ENCODE data around the gene CEP41.

The CEP41 gene

DNA sequence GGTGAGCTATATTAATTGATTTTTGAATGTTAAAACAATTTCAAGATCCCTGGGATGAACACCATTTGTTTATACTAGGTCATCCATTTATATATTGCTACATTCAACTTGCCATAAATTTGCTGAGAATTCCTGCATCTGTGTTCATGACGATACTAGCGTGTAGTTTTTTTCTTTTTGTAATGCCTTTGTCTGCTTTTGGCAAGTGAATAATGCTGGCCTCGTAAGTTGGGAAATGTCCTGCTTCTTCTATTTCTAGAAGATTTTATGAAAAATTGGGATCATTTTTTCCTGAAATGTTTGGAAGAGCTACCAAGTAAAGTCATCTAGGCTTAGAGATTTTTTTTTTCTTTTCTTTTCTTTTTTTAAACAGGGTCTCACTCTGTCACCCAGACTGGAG is 38.2 kb upstream of the CEP41 start:
- H3K27ac ChIP-seq (ENCODE audit: low read length) = no peak overlapping the region
- no peak overlapping the region for H3K4me3 ChIP-seq (ENCODE audit: low read length)
- H3K36me3 ChIP-seq (ENCODE audit: insufficient read depth, low read depth, low read length) = no peaks in the 10 kb centered on the region
- no peaks in the 10 kb centered on the region for H3K27me3 ChIP-seq (ENCODE audit: insufficient read depth, low read length)
- H3K4me1 ChIP-seq (ENCODE audit: insufficient read depth, low read length) = peaks cover 4% of the 10 kb centered on the region; the same call in 1 of the 2 replicates
- H3K9ac ChIP-seq (ENCODE audit: low read depth, low read length) = no peak overlapping the region
- peaks cover 10% of the 10 kb centered on the region; the same call in 1 of the 2 replicates for H3K9me3 ChIP-seq (ENCODE audit: insufficient read depth, low read depth, low read length)

GRCh38 chr7:130476297-130477150 is 35.7 kb upstream of the CEP41 start:
- Histone ChIP-seq H3K36me3 (ENCODE audit: insufficient read depth, low read depth, low read length) (no peaks in the 10 kb centered on the region), H3K4me1 (ENCODE audit: insufficient read depth, low read length) (peaks cover 4% of the 10 kb centered on the region; the same call in 1 of the 2 replicates), H3K4me3 (ENCODE audit: low read length) (no peak overlapping the region), H3K27me3 (ENCODE audit: insufficient read depth, low read length) (no peaks in the 10 kb centered on the region), H3K27ac (ENCODE audit: low read length) (no peak overlapping the region), H3K9ac (ENCODE audit: low read depth, low read length) (no peak overlapping the region), H3K9me3 (ENCODE audit: insufficient read depth, low read depth, low read length) (peaks cover 10% of the 10 kb centered on the region; the same call in 1 of the 2 replicates)

GRCh38 chr7:130475776-130476175 is 35.0 kb upstream of the CEP41 start:
- Histone ChIP-seq H3K27me3 (ENCODE audit: insufficient read depth, low read length) (no peaks in the 10 kb centered on the region), H3K9ac (ENCODE audit: low read depth, low read length) (no peak overlapping the region), H3K4me1 (ENCODE audit: insufficient read depth, low read length) (peaks cover 4% of the 10 kb centered on the region; the same call in 1 of the 2 replicates), H3K4me3 (ENCODE audit: low read length) (no peak overlapping the region), H3K9me3 (ENCODE audit: insufficient read depth, low read depth, low read length) (peaks cover 10% of the 10 kb centered on the region; the same call in 1 of the 2 replicates), H3K27ac (ENCODE audit: low read length) (no peak overlapping the region), H3K36me3 (ENCODE audit: insufficient read depth, low read depth, low read length) (no peaks in the 10 kb centered on the region)

GRCh38 chr7:130473876-130474275 is 33.1 kb upstream of the CEP41 start:
- Histone ChIP-seq H3K27me3 (ENCODE audit: insufficient read depth, low read length) (no peaks in the 10 kb centered on the region), H3K27ac (ENCODE audit: low read length) (no peak overlapping the region), H3K4me1 (ENCODE audit: insufficient read depth, low read length) (peaks cover 4% of the 10 kb centered on the region; the same call in 1 of the 2 replicates), H3K36me3 (ENCODE audit: insufficient read depth, low read depth, low read length) (no peaks in the 10 kb centered on the region), H3K9me3 (ENCODE audit: insufficient read depth, low read depth, low read length) (peaks cover 10% of the 10 kb centered on the region; the same call in 1 of the 2 replicates), H3K9ac (ENCODE audit: low read depth, low read length) (no peak overlapping the region), H3K4me3 (ENCODE audit: low read length) (no peak overlapping the region)

DNA sequence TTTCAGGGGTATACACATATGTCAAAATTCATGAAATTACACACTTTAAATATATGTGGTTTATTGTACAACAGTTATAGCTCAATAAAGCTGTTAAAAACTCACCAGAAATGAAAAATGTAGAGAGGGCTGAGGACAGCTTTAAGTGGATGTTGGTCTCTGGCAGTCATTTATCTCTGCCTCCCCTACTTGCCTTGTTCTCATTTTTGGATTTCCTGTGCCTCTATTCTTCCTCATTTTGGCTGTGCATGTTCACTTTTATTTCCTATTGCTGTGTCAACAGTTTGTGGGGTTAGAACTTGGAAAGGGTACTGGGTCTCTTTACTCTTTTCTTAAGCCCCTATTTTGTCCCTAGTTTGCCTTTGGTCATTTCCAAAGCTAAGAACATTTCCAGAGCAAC is 32.5 kb upstream of the CEP41 start:
- H3K9ac ChIP-seq (ENCODE audit: low read depth, low read length) = no peak overlapping the region
- H3K4me3 ChIP-seq (ENCODE audit: low read length) = no peak overlapping the region
- H3K27ac ChIP-seq (ENCODE audit: low read length) = no peak overlapping the region
- peaks cover 8% of the 10 kb centered on the region; the same call in 1 of the 2 replicates for H3K9me3 ChIP-seq (ENCODE audit: insufficient read depth, low read depth, low read length)
- H3K4me1 ChIP-seq (ENCODE audit: insufficient read depth, low read length) = peaks cover 4% of the 10 kb centered on the region; the same call in 1 of the 2 replicates
- no peaks in the 10 kb centered on the region for H3K27me3 ChIP-seq (ENCODE audit: insufficient read depth, low read length)
- H3K36me3 ChIP-seq (ENCODE audit: insufficient read depth, low read depth, low read length) = no peaks in the 10 kb centered on the region

DNA sequence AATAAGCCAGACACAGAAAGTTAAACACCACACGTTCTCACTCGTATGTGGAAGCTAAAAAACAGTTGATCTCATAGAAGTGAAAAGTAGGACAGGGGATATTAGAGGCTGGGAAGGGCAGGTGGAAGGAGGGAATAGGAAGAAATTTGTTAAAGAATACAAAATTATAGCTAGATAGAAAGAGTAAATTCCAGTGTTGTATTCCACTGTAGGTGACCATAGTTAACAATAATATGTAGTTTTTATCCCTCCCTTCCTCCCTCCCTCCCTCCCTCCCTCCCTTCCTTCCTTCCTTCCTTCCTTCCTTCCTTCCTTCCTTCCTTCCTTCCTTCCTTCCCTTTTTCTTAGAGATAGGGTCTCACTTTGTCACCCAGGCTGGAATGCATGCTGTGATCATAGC is 31.2 kb upstream of the CEP41 start:
- H3K27me3 ChIP-seq (ENCODE audit: insufficient read depth, low read length) = no peaks in the 10 kb centered on the region
- no peaks in the 10 kb centered on the region for H3K36me3 ChIP-seq (ENCODE audit: insufficient read depth, low read depth, low read length)
- H3K27ac ChIP-seq (ENCODE audit: low read length) = no peak overlapping the region
- H3K9me3 ChIP-seq (ENCODE audit: insufficient read depth, low read depth, low read length) = no peaks in the 10 kb centered on the region
- H3K9ac ChIP-seq (ENCODE audit: low read depth, low read length) = no peak overlapping the region
- peaks cover 4% of the 10 kb centered on the region; the same call in 1 of the 2 replicates for H3K4me1 ChIP-seq (ENCODE audit: insufficient read depth, low read length)
- H3K4me3 ChIP-seq (ENCODE audit: low read length) = no peak overlapping the region

DNA sequence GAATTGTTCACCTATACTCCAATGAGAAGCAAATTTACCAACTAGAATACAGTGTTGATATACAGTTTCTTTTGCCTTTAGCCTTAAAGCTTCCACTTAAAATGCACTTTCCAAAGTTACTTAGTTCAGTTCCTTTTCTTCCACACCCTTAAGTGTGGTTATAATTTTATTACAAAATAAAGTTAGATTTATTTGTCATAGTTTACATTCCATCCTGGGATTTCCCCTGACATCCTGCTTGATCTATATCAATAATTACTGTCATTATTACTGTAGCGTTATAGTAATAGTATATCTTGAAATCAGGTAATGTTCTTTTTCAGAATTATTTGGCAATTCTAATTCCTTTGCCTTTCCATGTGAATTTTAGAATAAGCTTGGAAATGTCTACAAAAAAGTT is 27.8 kb upstream of the CEP41 start:
- H3K4me1 ChIP-seq (ENCODE audit: insufficient read depth, low read length) = no peaks in the 10 kb centered on the region
- H3K9me3 ChIP-seq (ENCODE audit: insufficient read depth, low read depth, low read length) = no peaks in the 10 kb centered on the region
- H3K27ac ChIP-seq (ENCODE audit: low read length) = no peak overlapping the region
- no peak overlapping the region for H3K4me3 ChIP-seq (ENCODE audit: low read length)
- no peak overlapping the region for H3K9ac ChIP-seq (ENCODE audit: low read depth, low read length)
- H3K27me3 ChIP-seq (ENCODE audit: insufficient read depth, low read length) = no peaks in the 10 kb centered on the region
- no peaks in the 10 kb centered on the region for H3K36me3 ChIP-seq (ENCODE audit: insufficient read depth, low read depth, low read length)

DNA sequence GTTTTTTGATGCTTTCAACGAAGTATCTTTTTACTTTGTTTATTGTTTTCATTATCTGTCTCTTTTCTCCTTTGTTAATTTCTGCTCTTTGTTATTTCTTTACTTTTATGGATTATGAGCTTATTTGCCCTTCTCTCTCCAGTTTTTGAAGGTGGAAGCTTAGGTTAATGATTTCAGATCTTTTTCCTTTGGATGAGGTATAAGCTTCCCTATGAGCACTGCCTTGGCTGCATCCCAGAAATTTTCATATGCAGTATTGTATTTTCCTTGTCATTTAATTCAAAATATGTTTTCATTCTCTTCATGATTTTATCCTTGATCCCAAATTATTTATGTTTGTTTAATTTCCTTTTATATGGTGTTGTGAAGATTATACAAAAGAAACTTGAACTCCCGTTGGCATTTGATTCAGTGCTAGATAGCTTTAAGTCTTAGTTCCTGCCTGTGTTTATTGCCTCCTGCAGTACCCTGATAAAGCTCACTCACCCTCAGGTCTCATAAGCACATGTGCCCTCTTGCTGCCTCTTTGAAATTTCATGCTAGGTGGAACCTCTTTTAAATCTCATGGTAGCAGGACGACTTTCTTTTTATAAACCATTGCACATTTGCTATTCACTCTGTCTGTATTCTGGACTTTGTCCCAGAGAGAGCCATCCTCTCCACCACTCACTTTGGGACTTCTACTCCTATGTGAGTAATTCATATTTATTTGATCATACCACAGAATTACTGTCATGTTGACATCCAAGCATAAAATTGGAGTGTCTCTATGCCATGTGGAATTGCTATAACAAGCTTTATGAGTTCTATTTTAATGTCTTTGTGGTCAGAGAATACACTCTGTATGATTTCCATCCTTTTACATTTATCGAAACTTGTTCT is 23.0 kb upstream of the CEP41 start:
- Histone ChIP-seq H3K9ac (ENCODE audit: low read depth, low read length) (no peak overlapping the region), H3K27ac (ENCODE audit: low read length) (no peak overlapping the region), H3K9me3 (ENCODE audit: insufficient read depth, low read depth, low read length) (peaks cover 11% of the 10 kb centered on the region; the same call in 1 of the 2 replicates), H3K27me3 (ENCODE audit: insufficient read depth, low read length) (no peaks in the 10 kb centered on the region), H3K4me1 (ENCODE audit: insufficient read depth, low read length) (no peaks in the 10 kb centered on the region), H3K36me3 (ENCODE audit: insufficient read depth, low read depth, low read length) (no peaks in the 10 kb centered on the region), H3K4me3 (ENCODE audit: low read length) (no peak overlapping the region)

- Histone ChIP-seq H3K9me3 (ENCODE audit: insufficient read depth, low read depth, low read length) (peaks cover 13% of the 10 kb centered on the region), H3K4me1 (ENCODE audit: insufficient read depth, low read length) (no peaks in the 10 kb centered on the region), H3K27me3 (ENCODE audit: insufficient read depth, low read length) (no peaks in the 10 kb centered on the region), H3K4me3 (ENCODE audit: low read length) (no peak overlapping the region), H3K27ac (ENCODE audit: low read length) (no peak overlapping the region), H3K36me3 (ENCODE audit: insufficient read depth, low read depth, low read length) (no peaks in the 10 kb centered on the region), H3K9ac (ENCODE audit: low read depth, low read length) (no peak overlapping the region)
Measured at GRCh38 chr7:130461272-130461671, 20.5 kb upstream of the CEP41 start.

DNA sequence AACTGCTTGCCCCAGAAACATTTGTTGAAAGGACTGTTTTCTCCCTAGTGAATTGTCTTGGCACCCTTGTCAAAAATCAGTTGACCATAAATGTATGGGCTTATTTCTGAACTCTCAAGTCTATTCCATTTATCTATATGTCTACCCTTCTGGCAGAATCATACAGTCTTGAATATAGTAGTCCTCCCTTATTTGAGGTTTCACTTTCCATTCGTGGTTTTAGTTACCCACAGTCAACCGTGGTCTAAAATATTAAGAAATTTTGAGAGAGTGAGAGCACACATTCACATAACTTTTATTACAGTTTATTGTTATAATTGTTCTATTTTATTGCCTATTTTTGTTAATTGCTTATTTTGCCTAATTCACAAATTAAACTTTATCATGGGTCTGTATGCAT is 17.4 kb upstream of the CEP41 start:
- H3K4me3 ChIP-seq (ENCODE audit: low read length) = no peak overlapping the region
- H3K36me3 ChIP-seq (ENCODE audit: insufficient read depth, low read depth, low read length) = no peaks in the 10 kb centered on the region
- H3K9me3 ChIP-seq (ENCODE audit: insufficient read depth, low read depth, low read length) = peaks cover 13% of the 10 kb centered on the region
- no peak overlapping the region for H3K9ac ChIP-seq (ENCODE audit: low read depth, low read length)
- no peak overlapping the region for H3K27ac ChIP-seq (ENCODE audit: low read length)
- H3K27me3 ChIP-seq (ENCODE audit: insufficient read depth, low read length) = no peaks in the 10 kb centered on the region
- H3K4me1 ChIP-seq (ENCODE audit: insufficient read depth, low read length) = no peaks in the 10 kb centered on the region

DNA sequence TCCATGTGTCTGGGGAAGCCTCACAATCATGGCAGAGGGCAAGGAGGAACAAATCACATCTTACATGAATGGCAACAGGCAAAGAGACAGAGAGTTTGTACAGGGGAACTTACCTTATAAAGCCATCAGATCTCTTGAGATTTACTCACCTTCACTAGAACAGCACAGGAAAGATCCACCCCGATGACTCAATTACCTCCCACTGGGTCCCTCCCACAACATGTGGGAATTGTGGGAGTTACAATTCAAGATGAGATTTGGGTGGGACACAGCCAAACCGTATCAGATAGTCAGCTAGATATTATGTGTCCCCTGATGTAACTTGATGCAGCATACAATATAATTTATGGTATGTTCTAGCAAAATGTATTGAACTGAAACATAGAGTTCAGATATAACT is 14.1 kb upstream of the CEP41 start:
- H3K27me3 ChIP-seq (ENCODE audit: insufficient read depth, low read length) = no peaks in the 10 kb centered on the region
- no peaks in the 10 kb centered on the region for H3K4me1 ChIP-seq (ENCODE audit: insufficient read depth, low read length)
- peaks cover 13% of the 10 kb centered on the region for H3K9me3 ChIP-seq (ENCODE audit: insufficient read depth, low read depth, low read length)
- no peak overlapping the region for H3K4me3 ChIP-seq (ENCODE audit: low read length)
- no peak overlapping the region for H3K27ac ChIP-seq (ENCODE audit: low read length)
- no peak overlapping the region for H3K9ac ChIP-seq (ENCODE audit: low read depth, low read length)
- H3K36me3 ChIP-seq (ENCODE audit: insufficient read depth, low read depth, low read length) = no peaks in the 10 kb centered on the region

Data from iPS-20b (cell line).